CD4-positive, alpha-beta T cell treated with Interleukin-6 for 4 hours (primary cell): ENCODE results near the gene CHAF1B.
"Not testable (repeated sequence)": the region's sequence is repeated elsewhere in the genome, so short reads cannot be mapped to it uniquely, and the experiment has no call there.

ENCODE experiments used
- DNase-seq: peaks from one replicate; pipeline ENCODE4 v3.0.0-alpha.2; 2020; ENCODE audit warnings: mixed read lengths

CHAF1B gene

DNA sequence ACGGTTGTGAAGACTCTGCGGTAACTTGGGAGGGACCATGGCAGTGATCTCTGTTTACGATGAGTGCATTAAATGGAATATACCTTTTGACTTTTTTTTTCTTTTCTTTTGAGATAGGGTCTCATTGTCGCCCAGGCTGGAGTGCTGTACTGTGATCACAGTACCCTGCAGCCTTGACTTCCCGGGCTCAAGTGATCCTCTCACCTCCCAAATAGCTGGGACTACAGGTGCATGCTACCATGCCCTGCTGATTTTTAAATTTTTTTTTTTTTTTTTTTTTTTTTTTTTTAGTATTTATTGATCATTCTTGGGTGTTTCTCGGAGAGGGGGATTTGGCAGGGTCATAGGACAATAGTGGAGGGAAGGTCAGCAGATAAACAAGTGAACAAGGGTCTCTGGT, 6.5 kb downstream of the CHAF1B start:
- not testable (repeated sequence) for DNase-seq

DNA sequence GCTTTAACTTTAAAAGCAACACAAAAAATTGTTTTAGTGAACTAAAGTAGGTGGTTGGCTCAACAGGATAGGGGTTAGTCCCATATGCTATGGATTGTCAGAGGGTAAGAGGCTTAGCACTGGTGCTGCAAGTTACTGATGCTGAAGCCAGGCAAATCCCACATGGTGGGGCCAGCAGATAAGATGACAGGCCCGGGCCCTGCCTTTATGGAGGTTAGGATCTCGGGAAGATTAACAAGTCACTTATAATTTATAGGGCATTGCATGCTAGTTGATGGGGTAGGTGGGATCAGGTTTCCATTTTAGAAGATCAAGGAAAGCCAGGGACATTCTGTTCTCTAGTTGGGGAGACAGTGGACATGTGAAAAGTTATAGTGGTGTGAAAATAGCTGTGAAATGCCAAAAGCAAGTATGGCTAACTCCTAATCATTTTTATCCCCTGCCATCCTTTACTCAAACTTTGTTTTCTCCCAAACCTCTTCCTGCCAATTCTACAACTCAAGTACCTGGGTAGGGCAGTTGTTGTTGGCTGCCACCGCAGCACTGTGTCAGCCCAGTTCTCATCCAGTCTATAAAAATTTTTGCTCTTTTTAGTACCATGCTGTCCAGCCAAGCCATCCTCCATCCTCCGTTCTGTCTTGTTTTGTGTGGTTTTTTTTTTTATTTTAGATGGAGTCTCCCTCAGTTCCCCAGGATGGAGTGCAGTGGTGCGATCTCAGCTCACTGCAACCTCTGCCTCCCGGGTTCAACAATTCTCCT, 10.3 kb downstream of the CHAF1B start:
- no peak for DNase-seq

DNA sequence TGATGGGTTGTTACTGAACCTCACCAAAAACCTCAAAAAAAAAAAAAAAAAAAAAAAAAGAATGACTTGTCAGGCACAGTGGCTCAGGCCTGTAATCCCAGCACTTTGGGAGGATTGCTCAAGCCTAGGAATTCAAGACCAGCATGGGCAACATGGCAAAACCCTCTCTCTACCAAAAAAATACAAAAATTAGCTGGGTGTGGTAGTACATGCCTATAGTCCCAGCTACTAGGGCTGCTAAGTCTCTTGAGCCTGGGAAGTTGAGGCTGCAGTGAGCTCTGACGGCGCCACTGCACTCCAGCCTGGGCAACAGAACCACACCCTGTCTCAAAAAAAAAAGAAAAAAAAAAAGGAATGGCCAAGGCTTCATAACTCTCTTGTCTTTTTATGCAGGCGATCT, 11.1 kb downstream of the CHAF1B start:
- DNase-seq, result no peak

DNA sequence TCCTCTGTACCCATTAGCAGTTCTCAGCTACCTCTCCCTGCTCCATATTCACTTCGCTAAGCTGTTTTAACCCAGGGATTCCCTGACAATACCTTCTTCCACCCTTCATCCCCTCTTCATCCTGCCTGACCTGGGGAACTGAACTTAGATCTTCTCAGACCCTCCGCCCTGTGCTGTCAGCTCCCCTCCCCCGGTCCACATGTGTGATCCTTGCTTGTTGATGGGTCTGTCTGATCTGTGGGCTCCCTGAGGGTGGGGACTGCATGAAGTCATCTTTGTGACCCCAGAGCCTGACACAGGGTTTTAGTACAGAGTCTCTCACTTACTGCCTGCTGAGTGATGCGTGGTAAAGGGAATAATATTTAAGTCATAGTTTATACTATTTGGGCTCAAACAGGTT, 11.8 kb downstream of the CHAF1B start:
- no peak for DNase-seq

DNA sequence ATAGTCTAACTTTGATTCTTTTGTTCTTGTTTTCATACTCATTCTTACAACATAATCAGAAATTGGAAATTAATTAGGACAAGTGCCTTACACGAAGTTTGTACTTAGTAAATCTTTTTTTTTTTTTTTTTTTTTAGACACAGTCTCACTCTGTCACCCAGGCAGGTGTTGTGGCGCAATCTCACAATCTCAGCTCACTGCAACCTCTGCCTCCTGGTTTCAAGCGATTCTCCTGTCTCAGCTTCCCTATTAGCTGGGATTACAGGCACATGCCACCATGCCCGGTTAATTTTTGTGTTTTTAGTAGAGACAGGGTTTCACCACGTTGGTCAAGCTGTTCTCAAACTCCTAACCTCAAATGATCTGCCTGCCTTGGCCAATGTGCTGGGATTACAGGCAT, 12.4 kb downstream of the CHAF1B start:
- DNase-seq, result no peak

DNA sequence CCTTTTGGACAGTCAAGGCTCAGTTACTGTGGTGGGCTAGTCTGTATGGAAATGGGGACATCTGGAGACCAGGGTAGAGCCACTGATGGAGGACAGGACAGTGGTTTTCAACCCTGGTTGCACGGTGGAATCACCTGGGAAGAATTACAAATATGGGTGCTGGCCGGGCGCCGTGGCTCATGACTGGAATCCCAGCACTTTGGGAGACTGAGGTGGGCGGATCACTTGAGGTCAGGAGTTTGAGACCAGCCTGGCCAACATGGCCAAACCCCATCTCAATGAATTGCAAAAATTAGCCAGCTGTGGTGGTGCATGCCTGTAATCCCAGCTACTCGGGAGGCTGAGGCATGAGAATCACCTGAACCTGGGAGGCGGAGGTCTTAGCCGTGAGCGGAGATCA, 14.5 kb downstream of the CHAF1B start:
- not testable (repeated sequence) for DNase-seq

DNA sequence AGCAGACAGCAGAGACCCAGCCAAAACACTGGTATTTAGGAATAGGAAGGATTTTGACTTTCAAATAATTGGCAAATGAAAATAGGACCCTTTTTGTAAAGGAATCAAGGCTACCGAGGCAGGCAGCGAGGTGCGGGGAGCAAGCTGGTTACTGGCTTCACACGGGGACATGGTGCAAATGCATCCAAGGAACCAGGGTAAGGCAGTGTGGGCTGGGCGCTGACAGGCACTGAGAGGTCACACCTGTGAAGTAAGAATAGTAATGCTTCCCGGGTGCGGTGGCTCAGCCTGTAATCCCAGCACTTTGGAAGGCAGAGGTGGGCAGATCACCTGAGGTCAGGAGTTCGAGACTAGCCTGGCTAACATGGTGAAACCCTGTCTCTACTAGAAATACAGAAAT, 15.5 kb downstream of the CHAF1B start:
- DNase-seq, result no peak

DNA sequence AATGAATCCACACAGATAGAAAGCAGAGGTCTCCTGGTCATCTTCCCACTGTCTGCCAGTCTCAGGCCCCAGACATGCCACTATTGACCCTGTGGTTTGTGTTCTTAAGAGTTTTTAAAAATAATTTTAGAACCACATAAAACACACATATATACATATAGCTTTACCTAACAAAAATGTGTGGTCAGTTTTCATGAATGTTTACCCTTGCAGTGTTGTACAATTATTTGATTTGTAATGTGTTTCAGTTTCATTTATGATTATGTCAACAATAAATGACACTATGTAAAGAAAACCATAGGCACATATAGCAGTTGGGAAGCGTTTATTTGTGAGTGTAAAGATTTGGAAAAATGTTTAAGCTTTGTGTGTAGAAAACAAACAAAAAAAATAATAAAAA, 17.1 kb downstream of the CHAF1B start:
- no peak for DNase-seq

DNA sequence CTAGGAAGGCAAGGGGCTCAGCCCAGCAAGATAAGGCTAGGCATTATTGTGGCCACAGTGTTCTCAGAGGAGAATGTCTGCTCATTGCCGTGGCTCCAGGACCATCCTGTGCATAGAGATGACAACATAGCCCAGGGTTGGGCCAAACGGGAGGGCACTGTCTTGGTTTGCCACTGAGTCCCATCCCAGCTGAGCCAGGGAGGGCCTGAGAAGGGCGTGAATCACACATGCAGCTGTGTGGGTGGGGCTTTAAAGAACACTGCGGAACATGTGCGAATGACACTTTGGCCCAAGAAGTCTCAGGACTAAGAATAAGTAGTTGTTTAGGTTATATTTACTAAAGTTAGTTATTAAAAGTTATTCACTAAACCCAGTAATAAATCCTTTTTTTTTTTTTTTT, 18.5 kb downstream of the CHAF1B start:
- no peak for DNase-seq

DNA sequence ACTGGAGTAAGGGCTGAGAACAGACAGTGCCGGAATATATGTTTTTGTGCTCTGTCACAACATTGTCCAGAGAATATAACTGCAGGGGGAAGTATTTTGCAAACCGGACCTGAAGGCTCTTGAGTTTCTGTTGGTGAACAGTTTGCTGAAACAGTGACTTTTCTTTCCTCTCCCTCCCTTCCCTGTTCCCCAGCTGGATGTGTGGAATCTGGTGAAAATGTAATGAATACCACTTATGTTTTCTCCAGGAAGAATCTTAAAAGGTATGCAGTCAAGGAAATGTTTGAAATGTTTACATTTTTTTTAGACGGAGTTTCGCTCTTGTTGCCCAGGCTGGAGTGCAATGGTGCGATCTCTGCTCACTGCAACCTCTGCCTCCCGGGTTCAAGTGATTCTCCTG, 23.4 kb downstream of the CHAF1B start:
- DNase-seq, result no peak

DNA sequence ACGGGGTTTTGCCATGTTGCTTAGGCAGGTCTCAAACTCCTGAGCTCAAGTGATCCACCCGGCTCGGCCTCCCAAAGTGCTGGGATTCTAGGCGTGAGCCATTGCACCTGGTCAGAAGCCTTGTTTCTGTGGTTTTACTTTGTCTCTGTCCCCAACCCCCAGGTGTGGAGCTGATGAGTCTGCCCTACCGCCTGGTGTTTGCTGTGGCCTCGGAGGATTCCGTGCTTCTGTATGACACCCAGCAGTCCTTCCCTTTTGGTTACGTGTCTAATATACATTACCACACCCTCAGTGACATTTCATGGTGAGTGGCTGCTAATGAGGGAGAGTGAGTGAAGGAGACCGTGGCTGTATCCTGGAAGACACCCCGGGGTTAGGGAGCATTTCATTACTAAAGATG, 26.1 kb downstream of the CHAF1B start:
- no peak for DNase-seq

DNA sequence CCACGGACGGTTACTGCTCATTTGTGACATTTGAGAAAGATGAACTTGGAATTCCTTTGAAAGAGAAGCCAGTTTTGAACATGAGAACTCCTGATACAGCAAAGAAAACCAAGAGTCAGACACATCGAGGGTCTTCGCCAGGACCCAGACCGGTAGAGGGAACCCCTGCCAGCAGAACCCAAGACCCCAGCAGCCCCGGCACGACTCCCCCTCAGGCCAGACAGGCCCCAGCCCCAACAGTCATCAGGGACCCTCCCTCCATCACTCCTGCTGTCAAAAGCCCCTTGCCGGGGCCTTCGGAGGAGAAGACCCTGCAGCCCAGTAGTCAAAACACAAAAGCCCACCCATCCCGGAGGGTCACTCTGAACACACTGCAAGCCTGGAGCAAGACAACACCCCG, 27.7 kb downstream of the CHAF1B start:
- DNase-seq, result no peak

DNA sequence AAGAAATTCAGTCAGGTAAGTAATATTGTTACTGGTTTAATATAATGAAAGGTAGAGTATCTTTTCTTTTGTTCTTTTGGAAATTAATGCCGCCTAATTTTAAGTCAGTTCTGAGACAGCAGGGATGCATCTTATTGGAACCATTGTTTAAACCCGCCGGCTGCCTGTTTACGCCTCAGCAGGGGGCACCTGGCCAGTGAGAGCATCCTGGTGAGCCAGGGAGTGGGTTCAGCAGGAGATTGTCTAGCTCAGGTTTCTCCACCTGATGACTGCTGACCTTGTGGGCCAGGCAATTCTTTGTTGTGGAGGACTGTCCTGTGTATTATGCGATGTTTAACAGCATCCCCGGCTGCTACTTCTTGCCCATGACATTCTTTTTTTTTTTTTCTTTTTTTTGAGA, 30.2 kb downstream of the CHAF1B start:
- no peak for DNase-seq

DNA sequence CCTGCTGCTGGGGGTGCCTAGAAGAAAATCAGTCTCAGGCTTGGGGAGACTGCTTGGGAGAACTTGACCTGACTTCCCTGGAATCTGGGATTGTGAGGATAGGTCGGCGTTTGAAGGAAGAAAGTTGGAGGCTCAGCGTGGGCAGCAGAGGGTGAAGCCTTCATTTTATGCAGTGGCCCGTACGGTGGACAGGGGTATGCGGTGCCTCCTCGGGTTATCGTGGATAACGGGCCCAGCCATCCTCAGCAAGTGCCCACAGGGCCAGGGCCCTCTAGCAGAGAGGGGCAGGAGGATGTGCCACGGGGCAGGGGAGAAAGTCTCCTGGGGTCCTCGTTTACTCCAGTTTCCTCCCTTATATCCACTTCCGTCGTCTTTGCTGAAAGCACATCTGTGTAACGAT, 34.0 kb downstream of the CHAF1B start:
- DNase-seq, result no peak

DNA sequence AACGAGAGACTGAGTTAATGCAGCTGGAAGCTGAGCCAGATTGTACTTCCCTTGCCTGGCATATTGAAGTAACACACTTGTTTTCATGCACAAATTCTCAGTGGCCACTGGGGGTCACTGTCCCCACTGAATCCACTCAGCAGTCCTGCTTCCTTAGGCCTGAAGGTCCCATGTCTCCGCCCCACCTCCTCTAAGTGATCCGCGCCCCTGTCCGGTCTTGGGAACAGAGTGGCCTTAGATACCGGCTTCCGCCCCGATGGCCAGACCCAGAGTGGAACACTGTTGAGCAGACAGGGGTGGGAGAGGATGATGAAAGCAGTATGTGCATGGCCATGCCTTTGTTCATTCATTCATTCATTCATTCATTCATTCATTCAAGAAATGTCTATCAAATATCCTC, 34.8 kb downstream of the CHAF1B start:
- peak; percentile 57 for DNase-seq

DNA sequence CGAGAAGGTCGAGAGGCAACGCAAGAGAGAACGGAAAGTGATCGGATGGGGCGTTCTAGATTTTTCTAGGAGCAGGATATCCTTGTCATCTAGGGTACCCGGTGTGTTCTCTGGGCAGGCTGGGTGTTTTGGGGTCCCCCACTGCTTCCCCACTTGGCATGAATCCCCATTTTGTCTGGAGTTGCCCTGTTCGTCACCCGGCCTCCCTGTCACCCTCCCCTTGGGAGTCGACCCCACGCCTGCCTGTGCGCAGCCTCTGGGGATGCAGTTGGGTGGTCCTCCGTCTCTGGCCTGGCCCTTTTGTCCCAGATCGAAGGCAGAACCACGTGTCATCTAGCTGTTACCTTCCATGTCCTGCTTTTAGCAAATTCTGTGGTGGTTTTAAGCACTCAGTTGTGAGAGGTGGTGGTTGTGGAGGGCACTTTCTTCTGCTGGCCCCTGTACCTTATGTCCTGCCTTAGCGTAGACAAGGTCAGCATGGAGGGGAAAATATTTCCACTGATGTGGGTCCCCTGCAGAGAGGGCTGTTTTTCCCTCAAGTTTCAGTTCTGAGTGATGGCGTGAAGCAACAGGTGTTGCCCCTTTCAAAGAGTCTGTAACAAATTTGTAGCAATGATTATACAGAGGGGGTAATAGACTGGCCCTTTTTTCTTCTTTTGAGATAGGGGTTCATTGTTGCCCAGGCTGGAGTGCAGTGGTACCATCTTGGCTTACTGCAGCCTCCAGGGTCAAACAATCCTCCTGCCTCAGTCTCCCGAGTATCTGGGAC, 35.6 kb downstream of the CHAF1B start:
- no peak for DNase-seq

DNA sequence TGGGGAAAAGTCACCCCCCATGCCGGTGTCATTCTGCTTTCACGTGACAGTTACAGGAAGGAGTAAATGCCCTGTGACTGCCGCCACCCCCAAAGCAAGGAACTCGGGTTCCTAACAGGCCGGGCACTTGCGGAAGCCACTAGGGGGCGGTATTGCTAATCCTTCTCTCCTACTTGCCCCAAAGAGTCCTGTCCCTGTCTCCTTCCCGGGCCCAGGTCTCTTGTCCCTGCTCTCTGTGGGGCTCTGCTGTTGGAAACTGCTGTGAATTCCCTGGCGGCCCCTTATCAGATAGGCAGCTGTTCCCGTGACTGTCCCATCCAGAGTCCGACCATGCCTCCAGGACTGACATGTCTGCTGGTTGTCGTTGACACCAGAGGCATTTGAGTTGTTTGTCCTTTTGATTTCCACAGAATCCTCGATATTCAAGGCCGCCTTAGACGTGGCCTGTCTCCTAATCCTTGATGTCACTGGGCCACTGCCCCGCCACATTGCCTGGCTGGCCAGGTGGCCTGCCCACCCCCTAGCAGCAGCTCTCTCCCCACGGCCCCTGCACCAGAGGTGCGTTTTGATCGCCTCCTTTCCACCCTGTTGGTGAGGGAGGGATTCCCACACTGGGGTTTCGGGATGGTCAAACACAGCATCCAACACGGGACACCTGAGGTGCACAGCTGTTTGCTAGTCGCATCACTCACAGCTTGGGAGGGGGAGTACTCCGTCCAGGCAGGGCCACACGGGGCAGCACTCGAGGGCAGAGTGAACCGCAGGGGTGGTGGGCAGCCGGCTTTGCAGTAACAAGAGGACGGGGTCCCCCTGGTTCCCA, 37.3 kb downstream of the CHAF1B start:
- peak; percentile 46 for DNase-seq

DNA sequence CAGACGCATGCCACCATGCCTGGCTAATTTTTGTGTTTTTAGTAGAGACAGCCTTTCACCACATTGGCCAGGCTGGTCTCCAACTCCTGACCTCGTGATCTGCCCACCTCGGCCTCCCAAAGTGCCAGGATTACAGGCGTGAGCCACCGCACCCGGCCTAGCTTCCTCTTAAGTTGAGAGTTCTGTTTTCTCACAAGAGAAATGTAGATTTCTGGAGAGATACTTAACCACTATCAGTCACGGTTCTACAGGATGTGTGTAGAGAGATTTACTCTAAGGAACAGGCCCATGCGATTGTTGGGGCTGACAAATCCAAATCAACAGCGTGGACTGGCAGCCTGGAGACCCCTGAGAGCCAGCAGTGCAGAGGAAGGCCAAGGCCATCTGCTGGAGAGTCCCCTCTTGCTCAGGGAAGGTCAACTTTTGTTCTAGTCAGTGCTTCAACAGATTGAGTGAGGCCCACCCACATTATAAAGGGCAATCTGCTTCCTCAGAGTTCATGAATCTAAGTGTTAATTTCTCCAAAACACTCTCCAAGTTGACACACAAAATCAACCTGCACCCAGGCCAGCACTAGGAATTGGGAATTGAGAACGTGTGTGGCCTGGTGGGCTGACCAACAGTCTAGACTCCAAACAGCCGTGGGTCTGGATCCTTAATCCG, 38.7 kb downstream of the CHAF1B start:
- no peak for DNase-seq

DNA sequence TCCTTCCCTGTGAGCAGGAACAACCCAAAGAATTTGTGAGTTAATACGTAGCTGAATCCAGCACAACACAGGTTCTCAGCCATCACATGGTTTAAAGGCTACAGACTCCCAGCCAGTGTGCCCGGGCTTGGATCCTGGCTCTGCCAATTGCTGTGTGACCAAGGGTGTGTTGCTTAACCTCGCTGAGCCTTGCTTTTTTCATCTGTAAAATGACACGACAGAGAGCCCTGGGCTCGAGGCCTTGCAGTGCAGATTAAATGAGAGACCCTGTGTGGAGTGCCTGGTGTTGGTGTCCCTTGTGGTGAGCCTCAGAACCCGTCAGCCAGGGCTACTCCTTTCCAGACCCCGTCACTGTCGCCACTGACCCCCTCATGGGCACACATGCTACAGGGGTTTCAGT, 39.4 kb downstream of the CHAF1B start:
- no peak for DNase-seq

DNA sequence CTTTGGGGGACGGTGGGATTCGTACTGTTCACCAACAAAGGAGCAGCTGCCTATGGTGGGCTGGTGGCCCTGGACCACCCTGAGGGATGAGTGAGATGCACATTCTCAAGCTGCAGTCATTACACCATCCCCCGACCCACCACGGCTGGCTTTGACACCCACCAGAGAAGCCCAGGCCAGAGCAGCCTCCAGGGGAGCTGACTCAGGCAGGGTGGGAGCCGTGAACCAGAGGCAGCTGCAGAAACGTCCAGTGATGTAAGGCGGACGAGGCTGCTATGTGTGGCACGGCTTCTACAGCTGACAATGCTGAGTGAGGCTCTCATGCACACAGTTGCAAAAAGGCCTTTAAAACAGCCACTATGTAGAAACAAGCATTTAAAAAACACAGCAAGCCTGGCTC, 40.1 kb downstream of the CHAF1B start:
- no peak for DNase-seq

DNA sequence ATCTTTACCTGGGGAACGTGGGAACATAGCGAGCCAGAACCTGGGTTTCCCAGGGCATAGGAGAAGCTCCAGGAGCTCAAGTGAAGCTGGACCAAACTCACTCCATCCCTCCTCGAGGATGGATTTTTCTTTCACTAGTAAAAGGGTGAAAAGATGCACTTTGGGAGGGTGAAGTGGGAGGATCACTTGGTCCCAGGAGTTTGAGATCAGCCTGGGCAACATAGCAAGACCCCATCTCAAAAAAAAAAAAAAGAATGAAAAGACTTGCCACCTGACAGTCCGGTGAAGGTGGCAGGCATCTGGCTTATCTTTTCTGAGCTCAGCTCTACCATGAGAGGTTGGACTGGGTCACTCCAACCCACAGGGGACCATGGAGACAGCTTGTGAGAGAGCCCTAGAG, 42.3 kb downstream of the CHAF1B start:
- DNase-seq, result no peak

DNA sequence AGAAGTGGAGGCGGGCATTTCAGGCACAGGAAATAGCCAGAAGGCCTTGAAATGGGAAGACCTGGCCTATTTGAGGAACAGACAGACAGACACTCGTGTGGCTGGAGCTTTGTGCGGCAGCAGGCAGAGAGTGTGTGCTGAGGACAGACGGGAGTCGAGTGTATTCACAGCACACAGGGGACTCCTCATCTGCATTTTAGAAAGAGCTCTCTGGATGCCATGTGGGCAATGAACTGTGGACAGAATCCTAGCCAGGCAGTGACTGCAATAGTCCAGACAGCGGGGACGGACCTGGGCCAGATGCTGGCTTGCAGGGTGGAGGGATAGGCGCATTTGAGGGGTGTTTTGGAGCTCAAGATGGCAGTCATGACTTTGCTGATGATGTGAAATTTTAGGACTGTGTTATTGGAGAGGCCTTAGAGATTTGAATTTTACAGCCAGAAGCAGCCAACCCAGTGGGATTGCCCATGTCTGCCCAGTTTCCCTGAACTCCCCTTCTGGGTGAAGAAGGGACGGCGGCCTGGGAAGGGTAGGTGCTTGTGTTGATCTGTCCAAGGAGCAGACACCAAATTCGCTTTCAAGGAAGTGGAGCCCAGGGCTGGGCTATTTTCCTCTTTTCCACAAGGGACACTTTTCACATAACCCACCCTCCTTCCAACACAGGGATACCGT, 43.7 kb downstream of the CHAF1B start:
- no peak for DNase-seq
